Activated B cell treated with CpG ODN at 0.5 μM for 24 hours (primary cell): Measurements from ENCODE around the gene VPS51. TPM values are rescaled to one million over a fixed set of nuclear protein-coding genes. Genes with fewer than 3 reads are reported as not detected.
A peak's percentile ranks its signal among the peaks of the same experiment; 100 is the strongest.

Source experiments
- ATAC-seq: fragments of 200-7000 bp; cut with Tn5 transposase; one replicate; pipeline ENCODE4 v1.10.0; 2021; ENCODE audit warnings: low read depth, mild to moderate bottlenecking, moderate library complexity
- CTCF ChIA-PET: fragments of 350-600 bp; sonication (Branson Sonifier 250); formaldehyde crosslinking; loops from one replicate; lab custom pipeline; 2021; ENCODE audit warnings: antibody characterized with exemption; lab: Charles Lee
- POLR2A ChIA-PET: fragments of 350-600 bp; sonication (Branson Sonifier 250); formaldehyde crosslinking; loops from one replicate; lab custom pipeline; 2021; ENCODE audit warnings: antibody characterized with exemption; lab: Charles Lee
- DNase-seq: peaks from one replicate; pipeline ENCODE4 v3.0.0; 2022
- H3K27ac Mint-ChIP-seq: one replicate; pipeline ENCODE4 v1.8.0; 2020; ENCODE audit warnings: mixed read lengths
- H3K27me3 Mint-ChIP-seq: one replicate; pipeline ENCODE4 v1.8.0; 2021; ENCODE audit warnings: mixed read lengths
- H3K36me3 Mint-ChIP-seq: one replicate; pipeline ENCODE4 v1.8.0; 2021; ENCODE audit warnings: low read depth, mixed read lengths
- H3K4me1 Mint-ChIP-seq: one replicate; pipeline ENCODE4 v1.8.0; 2021; ENCODE audit warnings: mixed read lengths
- H3K4me3 Mint-ChIP-seq: one replicate; pipeline ENCODE4 v1.8.0; 2020; ENCODE audit warnings: mild to moderate bottlenecking, mixed read lengths
- H3K9me3 Mint-ChIP-seq: one replicate; pipeline ENCODE4 v1.8.0; 2020; ENCODE audit warnings: mixed read lengths
- intact Hi-C: fragments of 100-400 bp; cut with micrococcal nuclease; formaldehyde crosslinking; loops from one replicate; pipeline ENCODE4 v1.15.1; 2024
- total RNA-seq: library from RNA; stranded (reverse); gene quantifications from 2 replicates; pipeline ENCODE4 v1.2.3, GENCODE V29; 2022
- TF ChIP-seq, protein P1 (sequence below): fragments of 200-600 bp; IDR thresholded peaks from one replicate; pipeline ENCODE4 v1.8.0; 2022; ENCODE audit warnings: antibody characterized with exemption, mild to moderate bottlenecking

VPS51 gene
- total RNA-seq, 1 donor from 2014 or later: 243 TPM

DNA sequence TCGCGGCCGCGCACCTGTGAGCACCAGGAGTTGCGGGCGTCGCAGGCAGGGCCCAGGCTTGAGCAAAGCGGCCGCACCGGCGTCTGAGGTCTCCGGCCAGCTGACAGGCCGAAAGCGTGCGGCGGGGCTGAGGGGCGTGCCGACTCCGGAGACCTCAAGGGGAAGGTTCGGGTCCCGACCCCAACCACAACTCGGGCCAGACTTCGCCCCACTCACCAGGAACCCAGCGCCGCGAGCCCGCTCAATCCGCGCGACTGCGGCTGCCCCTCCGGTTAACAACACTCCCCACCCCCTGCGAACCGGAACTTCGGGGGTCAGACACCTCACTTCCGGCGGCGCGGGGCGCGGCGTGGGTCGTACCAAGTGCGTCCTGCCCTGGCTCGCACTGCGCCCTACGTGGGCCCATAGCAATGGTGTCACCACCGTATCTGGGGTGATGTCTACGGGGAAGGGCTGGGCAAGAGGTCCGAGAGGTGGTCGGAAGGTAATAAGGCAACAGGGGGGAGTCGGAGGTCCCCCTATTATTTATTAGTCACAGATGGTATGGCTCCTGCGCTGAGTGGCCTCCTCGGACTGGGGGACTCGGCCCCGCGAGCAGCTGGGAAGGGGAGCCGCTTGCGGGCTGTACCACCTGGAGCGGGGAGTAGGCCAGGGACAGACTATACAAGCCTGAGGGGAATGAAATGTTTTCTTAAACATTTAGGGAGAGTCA, 38.4 kb downstream of the VPS51 start, which contains the start of gene SYVN1:
Gene SYVN1 (minus strand): TSS at position 280 of the 712 bp plus-strand sequence. CDS start 918 bp downstream, outside the sequence.
- Mint-ChIP-seq H3K36me3 (peaks cover 56% of the 10 kb centered on the region), H3K27me3 (no peaks in the 10 kb centered on the region), H3K9me3 (no peaks in the 10 kb centered on the region), H3K4me1 (peaks cover 66% of the 10 kb centered on the region), H3K27ac (peak within 1 kb of the TSS; percentile 99), H3K4me3 (peak within 1 kb of the TSS; percentile 99)
- ChIA-PET POLR2A (interaction anchor here (0.5 to 13.5 kb wide), 44 partner anchors 8 to 1346 kb away, joined by 3 to 546 read pairs (median 4); partner anchors contain the start of genes ARL2, CAPN1, CCDC85B and CDCA5), CTCF (interaction anchor here (1.1 to 8.6 kb wide), 6 partner anchors 9 to 120 kb away, joined by 3 to 54 read pairs (median 7); partner anchors contain the start of genes ARL2, CAPN1, FAU and MRPL49)
- DNase-seq (peak; percentile 92), ATAC-seq (peak; percentile 46)
- TF ChIP-seq, protein P1, sequence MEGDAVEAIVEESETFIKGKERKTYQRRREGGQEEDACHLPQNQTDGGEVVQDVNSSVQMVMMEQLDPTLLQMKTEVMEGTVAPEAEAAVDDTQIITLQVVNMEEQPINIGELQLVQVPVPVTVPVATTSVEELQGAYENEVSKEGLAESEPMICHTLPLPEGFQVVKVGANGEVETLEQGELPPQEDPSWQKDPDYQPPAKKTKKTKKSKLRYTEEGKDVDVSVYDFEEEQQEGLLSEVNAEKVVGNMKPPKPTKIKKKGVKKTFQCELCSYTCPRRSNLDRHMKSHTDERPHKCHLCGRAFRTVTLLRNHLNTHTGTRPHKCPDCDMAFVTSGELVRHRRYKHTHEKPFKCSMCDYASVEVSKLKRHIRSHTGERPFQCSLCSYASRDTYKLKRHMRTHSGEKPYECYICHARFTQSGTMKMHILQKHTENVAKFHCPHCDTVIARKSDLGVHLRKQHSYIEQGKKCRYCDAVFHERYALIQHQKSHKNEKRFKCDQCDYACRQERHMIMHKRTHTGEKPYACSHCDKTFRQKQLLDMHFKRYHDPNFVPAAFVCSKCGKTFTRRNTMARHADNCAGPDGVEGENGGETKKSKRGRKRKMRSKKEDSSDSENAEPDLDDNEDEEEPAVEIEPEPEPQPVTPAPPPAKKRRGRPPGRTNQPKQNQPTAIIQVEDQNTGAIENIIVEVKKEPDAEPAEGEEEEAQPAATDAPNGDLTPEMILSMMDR: no peak
- intact Hi-C loops: loop anchor here (5.0 kb wide), 3 partner anchors 198 to 438 kb away; partner anchors contain the start of genes DPF2, FAM89B, SF1 and ZNRD2

DNA sequence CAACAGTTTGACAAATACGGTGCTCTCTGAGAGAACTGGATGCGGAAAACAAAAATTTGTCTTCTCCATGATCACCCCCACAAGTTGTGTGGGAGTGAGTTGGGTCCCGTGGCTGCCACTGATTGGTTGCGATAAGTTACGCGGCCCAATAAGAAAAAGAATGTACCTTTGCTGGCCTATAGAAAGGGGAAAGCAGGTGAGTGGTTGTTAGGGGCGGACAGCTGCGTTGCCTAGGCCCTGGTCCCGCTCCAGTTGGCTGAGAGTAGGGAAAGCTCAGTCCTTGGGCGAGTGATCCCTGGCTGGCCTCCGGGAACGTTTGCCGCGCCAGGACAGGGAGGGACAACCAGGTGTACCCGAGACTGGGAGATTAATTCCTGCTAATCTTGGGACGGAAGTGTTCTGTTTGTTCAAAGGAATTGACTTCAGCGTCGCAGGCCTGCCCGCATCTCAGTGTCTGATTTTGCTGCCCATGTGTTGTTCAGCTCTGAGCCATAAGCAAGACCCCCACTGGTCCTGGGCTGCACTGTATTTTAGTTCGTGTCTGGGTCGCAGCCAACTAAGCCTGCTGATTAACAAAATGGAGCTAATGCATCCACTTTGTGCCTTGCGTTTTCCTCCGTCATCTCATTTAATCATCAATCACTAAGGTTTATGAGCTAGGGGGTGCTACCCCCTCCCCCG, 39.1 kb downstream of the VPS51 start:
- Mint-ChIP-seq H3K36me3 (peaks cover 49% of the 10 kb centered on the region), H3K4me1 (peaks cover 59% of the 10 kb centered on the region), H3K27ac (peak overlapping the region; percentile 99), H3K27me3 (no peaks in the 10 kb centered on the region), H3K9me3 (no peaks in the 10 kb centered on the region), H3K4me3 (peak overlapping the region; percentile 99)
- POLR2A ChIA-PET: interaction anchor here (0.5 to 13.5 kb wide), 49 partner anchors 9 to 1345 kb away, joined by 3 to 546 read pairs (median 4); partner anchors contain the start of genes ARL2, CAPN1, CCDC85B and DPF2
- intact Hi-C loops: loop anchor here (5.0 kb wide), 3 partner anchors 197 to 437 kb away; partner anchors contain the start of genes DPF2, FAM89B, SF1 and ZNRD2
- ATAC-seq (peak; percentile 60), DNase-seq (peak; percentile 62)
- CTCF ChIA-PET: interaction anchor here (0.7 to 8.6 kb wide), 7 partner anchors 10 to 685 kb away, joined by 3 to 54 read pairs (median 3); partner anchors contain the start of genes ARL2, CAPN1, FAU and MRPL49
- TF ChIP-seq, protein P1: no peak

DNA sequence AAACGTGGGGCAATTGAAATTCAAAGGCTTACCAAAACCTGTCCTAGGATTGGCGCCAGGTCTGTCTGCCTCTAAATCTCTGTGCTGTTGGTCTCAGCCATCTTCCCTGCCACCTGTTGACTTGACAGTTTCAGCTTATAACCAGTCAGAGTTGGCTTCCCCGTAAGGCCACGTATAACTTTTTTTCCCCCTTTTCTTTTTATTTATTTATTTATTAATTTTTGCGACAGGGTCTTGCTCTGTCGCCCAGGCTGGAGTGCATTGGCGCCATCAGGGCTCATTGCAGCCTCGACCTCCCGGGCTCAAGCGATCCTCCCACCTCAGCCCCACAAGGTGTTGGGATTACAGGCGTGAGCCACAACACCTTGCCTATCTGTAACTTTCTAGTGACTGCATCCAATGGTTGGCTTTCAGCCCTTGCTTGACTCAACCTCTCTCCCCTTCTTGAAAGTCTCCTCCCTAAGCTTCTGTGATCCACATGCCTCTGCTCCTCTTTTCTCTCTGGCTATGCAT, 39.7 kb downstream of the VPS51 start:
- TF ChIP-seq, protein P1: no peak
- ChIA-PET CTCF (interaction anchor here (0.7 to 8.6 kb wide), 7 partner anchors 11 to 686 kb away, joined by 3 to 54 read pairs (median 3); partner anchors contain the start of genes ARL2, CAPN1, FAU and MRPL49), POLR2A (interaction anchor here (0.5 to 13.5 kb wide), 42 partner anchors 8 to 1344 kb away, joined by 3 to 546 read pairs (median 4); partner anchors contain the start of genes ARL2, CAPN1, CCDC85B and DPF2)
- Mint-ChIP-seq H3K4me3 (peak overlapping the region; percentile 99), H3K4me1 (peaks cover 53% of the 10 kb centered on the region), H3K27ac (peak overlapping the region; percentile 99), H3K27me3 (no peaks in the 10 kb centered on the region), H3K36me3 (peaks cover 44% of the 10 kb centered on the region), H3K9me3 (no peaks in the 10 kb centered on the region)
- DNase-seq (no peak), ATAC-seq (no peak)
- intact Hi-C loops: no loop called here

DNA sequence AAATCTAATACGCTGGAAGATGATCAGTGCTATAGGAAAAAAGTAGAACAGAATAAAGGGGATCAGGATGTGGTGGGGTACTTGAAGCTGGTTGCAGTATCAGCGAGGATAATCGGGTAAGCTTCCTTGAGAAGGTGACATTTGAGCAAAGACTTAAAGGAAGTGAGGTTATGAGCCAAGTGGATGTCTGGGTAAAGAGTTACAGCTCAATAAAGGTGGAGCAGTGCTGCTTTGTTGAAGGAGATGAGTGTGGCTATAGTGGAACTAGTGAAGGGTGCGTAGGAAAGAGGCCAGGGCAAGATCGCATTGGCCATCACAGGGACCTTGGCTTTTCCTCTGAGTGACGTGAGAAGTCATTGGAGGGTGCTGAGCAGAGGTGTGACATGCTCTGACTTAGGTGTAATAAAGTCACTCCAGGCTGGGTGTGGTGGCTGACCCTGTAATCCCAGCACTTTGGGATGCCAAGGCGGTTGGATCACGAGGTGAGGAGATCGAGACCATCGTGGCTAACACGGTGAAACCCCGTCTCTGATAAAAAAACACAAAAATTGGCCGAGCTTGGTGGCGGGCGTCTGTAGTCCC, 40.6 kb downstream of the VPS51 start:
- Mint-ChIP-seq H3K27ac (peak overlapping the region; percentile 99), H3K9me3 (no peaks in the 10 kb centered on the region), H3K27me3 (no peaks in the 10 kb centered on the region), H3K36me3 (peaks cover 35% of the 10 kb centered on the region), H3K4me3 (no peak overlapping the region), H3K4me1 (peaks cover 49% of the 10 kb centered on the region)
- ChIA-PET CTCF (no interaction called here), POLR2A (interaction anchor here (2.3 to 13.5 kb wide), 4 partner anchors 15 to 125 kb away, joined by 8 to 546 read pairs (median 89); partner anchors contain the start of genes CAPN1, FAU, MRPL49 and POLA2)
- TF ChIP-seq, protein P1: no peak
- DNase-seq (no peak), ATAC-seq (no peak)
- intact Hi-C loops: no loop called here
